PFSK-1 (cell line): Measurements from ENCODE around the gene KCP.

Experiments
- FOXP2 ChIP-seq: optimal IDR thresholded peaks from 2 replicates; pipeline ENCODE3; 2011; ENCODE audit warnings: borderline replicate concordance, control low read depth, inconsistent platforms; ENCODE audit not compliant: insufficient read depth; ENCODE audit errors: extremely low read length, extremely low read depth
- POLR2AphosphoS5 ChIP-seq: IDR thresholded peaks from 2 replicates; pipeline ENCODE4 v1.6.1; 2012; ENCODE audit warnings: low read depth, mild to moderate bottlenecking, control low read depth, low read length, moderate library complexity
- SIN3A ChIP-seq: IDR thresholded peaks from 2 replicates; pipeline ENCODE4 v1.6.1; 2012; ENCODE audit warnings: mild to moderate bottlenecking, low read length, moderate library complexity, borderline replicate concordance; ENCODE audit not compliant: insufficient read depth
- TAF1 ChIP-seq: IDR thresholded peaks from 2 replicates; pipeline ENCODE4 v1.6.1; 2012; ENCODE audit warnings: low read length, control low read depth, borderline replicate concordance; ENCODE audit not compliant: insufficient read depth
- TF ChIP-seq, protein P1 (sequence below), 2 experiments: IDR thresholded peaks; 2 replicates each; pipeline versions ENCODE4 v1.6.1 to v1.8.0; 2011 to 2012; ENCODE audit warnings: low read depth in 2 of 2, low read length in 2 of 2, control low read depth in 1 of 2, inconsistent platforms in 1 of 2, mild to moderate bottlenecking in 1 of 2, moderate library complexity in 1 of 2; ENCODE audit not compliant: insufficient read depth in 1 of 2

DNA sequence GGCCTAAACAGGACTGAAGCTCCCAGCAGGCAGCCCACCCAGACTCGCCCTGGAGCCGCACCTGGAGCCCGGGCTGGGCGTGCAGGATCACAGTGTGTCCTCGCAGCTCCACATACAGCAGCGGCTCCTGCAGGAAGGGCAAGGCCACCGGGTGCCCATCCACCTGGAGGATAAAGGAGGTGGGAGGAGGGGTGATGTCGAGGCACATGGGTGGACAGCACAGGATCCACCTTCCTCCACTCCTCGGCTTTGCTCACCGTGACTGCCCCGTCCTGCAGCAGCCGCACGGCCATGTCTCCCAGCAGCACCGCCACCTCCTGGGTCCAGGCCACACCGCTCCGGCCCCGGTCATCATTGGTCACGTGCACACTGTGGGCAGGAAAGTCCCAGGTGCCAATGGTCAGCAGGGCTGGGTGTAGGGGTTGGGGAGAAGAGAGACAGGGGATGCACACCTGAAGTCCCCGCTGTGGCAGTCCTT is 31.0 kb downstream of the KCP start:
- TF ChIP-seq, protein P1, sequence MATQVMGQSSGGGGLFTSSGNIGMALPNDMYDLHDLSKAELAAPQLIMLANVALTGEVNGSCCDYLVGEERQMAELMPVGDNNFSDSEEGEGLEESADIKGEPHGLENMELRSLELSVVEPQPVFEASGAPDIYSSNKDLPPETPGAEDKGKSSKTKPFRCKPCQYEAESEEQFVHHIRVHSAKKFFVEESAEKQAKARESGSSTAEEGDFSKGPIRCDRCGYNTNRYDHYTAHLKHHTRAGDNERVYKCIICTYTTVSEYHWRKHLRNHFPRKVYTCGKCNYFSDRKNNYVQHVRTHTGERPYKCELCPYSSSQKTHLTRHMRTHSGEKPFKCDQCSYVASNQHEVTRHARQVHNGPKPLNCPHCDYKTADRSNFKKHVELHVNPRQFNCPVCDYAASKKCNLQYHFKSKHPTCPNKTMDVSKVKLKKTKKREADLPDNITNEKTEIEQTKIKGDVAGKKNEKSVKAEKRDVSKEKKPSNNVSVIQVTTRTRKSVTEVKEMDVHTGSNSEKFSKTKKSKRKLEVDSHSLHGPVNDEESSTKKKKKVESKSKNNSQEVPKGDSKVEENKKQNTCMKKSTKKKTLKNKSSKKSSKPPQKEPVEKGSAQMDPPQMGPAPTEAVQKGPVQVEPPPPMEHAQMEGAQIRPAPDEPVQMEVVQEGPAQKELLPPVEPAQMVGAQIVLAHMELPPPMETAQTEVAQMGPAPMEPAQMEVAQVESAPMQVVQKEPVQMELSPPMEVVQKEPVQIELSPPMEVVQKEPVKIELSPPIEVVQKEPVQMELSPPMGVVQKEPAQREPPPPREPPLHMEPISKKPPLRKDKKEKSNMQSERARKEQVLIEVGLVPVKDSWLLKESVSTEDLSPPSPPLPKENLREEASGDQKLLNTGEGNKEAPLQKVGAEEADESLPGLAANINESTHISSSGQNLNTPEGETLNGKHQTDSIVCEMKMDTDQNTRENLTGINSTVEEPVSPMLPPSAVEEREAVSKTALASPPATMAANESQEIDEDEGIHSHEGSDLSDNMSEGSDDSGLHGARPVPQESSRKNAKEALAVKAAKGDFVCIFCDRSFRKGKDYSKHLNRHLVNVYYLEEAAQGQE (IDR thresholded peaks at IDR 0.05; ENCODE audit: insufficient read depth in 1 of 2, low read depth in 2 of 2, low read length in 2 of 2), result no peak
- no peak for TF ChIP-seq SIN3A
- TF ChIP-seq POLR2AphosphoS5, result no peak
- no peak for TF ChIP-seq TAF1
- TF ChIP-seq FOXP2, result no peak
